Lung (tissue), 12 donors: ENCODE measurements around the gene SCNN1B. TPM values are rescaled to one million over a fixed set of nuclear protein-coding genes. Genes with fewer than 3 reads are reported as not detected.

ENCODE experiments used
- ATAC-seq: fragments of 200-7000 bp; cut with Tn5 transposase; one replicate; pipeline ENCODE4 v1.9.1; 2020; ENCODE audit warnings: moderate number of reproducible peaks; ENCODE audit not compliant: insufficient read depth, low FRiP score
- DNase-seq, 3 donors: peaks; one replicate each; pipeline ENCODE4 v3.0.0-alpha.2; 2013 to 2017
- H3K27ac ChIP-seq, 2 donors: one replicate each; pipeline ENCODE4 v1.5.1; 2013; ENCODE audit warnings: mild to moderate bottlenecking in 2 of 2, moderate library complexity in 2 of 2, control low read depth in 1 of 2, inconsistent platforms in 1 of 2, low read depth in 1 of 2, low read length in 1 of 2
- H3K27me3 ChIP-seq, 3 donors: one replicate each; pipeline ENCODE4 v1.5.1; 2013; ENCODE audit warnings: low read length in 2 of 3; ENCODE audit not compliant: control insufficient read depth in 3 of 3, insufficient read depth in 3 of 3
- H3K36me3 ChIP-seq, 4 donors: one replicate each; pipeline ENCODE4 v1.5.1; 2013; ENCODE audit warnings: low read length in 4 of 4, mild to moderate bottlenecking in 1 of 4, moderate library complexity in 1 of 4; ENCODE audit not compliant: control insufficient read depth in 4 of 4, insufficient read depth in 4 of 4
- H3K4me1 ChIP-seq, 5 donors: one replicate each; pipeline ENCODE4 v1.5.1; 2013; ENCODE audit warnings: low read length in 5 of 5, mild to moderate bottlenecking in 2 of 5, moderate library complexity in 1 of 5; ENCODE audit not compliant: control insufficient read depth in 5 of 5, insufficient read depth in 5 of 5
- H3K4me3 ChIP-seq: one replicate; pipeline ENCODE4 v1.5.1; 2013; ENCODE audit warnings: mild to moderate bottlenecking, control low read depth, moderate library complexity
- H3K9ac ChIP-seq, 2 donors: one replicate each; pipeline ENCODE4 v1.5.1; 2013; ENCODE audit warnings: low read length in 2 of 2, control low read depth in 1 of 2; ENCODE audit not compliant: insufficient read depth in 1 of 2
- H3K9me3 ChIP-seq, 4 donors: one replicate each; pipeline ENCODE4 v1.5.1; 2013; ENCODE audit warnings: low read length in 3 of 4, mild to moderate bottlenecking in 1 of 4, moderate library complexity in 1 of 4; ENCODE audit not compliant: control insufficient read depth in 4 of 4, insufficient read depth in 3 of 4
- CTCF ChIP-seq: IDR thresholded peaks from 2 replicates; pipeline ENCODE4 v1.5.1; 2012; ENCODE audit warnings: mild to moderate bottlenecking; ENCODE audit errors: control extremely low read depth, extremely low read depth
- WGBS, 2 donors: extraction: QIAGEN DNeasy Blood & Tissue Kit; methylation state at CpG; one replicate each; pipeline ENCODE4 v1.1.7; 2013; 5-methylcytosine and 5-hydroxymethylcytosine counted together
- polyA plus RNA-seq, 2 donors: library from polyadenylated mRNA; stranded (reverse); fragments of 200-250 nt; gene quantifications; one replicate each; pipeline ENCODE4 v1.2.1, GENCODE V29; 2013
- total RNA-seq, 2 donors: library from RNA; depleted of rRNA in 1 of 2; stranded (reverse); fragments of >200 nt in 1 of 2; gene quantifications; one replicate each; pipeline ENCODE4 v1.2.1, GENCODE V29; 2014 to 2021
- donor health status: control.
- donor health status: control.
- donor health status: Bipolar disorder and iron deficiency.
- donor health status: healthy.
- donor health status: DM: yes; HTN: yes; CAD: no.

The SCNN1B gene
- total and polyA plus RNA-seq, 4 donors = 16.4 to 58.7 (median 41.3) TPM

GRCh38 chr16:23373436-23374219 is 71.5 kb downstream of the SCNN1B start:
- no peak for TF ChIP-seq CTCF

GRCh38 chr16:23374721-23375510 is 72.8 kb downstream of the SCNN1B start:
- H3K36me3 ChIP-seq = no peaks in the 10 kb centered on the region
- H3K4me3 ChIP-seq = no peak overlapping the region
- no peaks in the 10 kb centered on the region for H3K9me3 ChIP-seq
- no peak overlapping the region for H3K27ac ChIP-seq
- peaks cover 0 to 3% (median 0%) of the 10 kb centered on the region in 3 donors for H3K27me3 ChIP-seq
- H3K9ac ChIP-seq = no peak overlapping the region
- no peak for TF ChIP-seq CTCF
- DNase-seq = no peak
- 77 to 87% methylated on average over 17 of the region's 17 CpGs for WGBS, 2 donors
- ATAC-seq = peak; percentile 44
- no peaks in the 10 kb centered on the region for H3K4me1 ChIP-seq

More at GRCh38 chr16:23373436-23374219, 71.5 kb downstream of the SCNN1B start:
- DNase-seq (no peak), ATAC-seq (no peak)
- no peaks in the 10 kb centered on the region for H3K36me3 ChIP-seq
- H3K4me1 ChIP-seq = no peaks in the 10 kb centered on the region
- H3K27me3 ChIP-seq = peaks cover 0 to 3% (median 0%) of the 10 kb centered on the region in 3 donors
- H3K27ac ChIP-seq = no peak overlapping the region
- H3K9ac ChIP-seq = no peak overlapping the region
- no peak overlapping the region for H3K4me3 ChIP-seq
- 85 to 90% methylated on average over 13 of the region's 13 CpGs for WGBS, 2 donors
- no peaks in the 10 kb centered on the region for H3K9me3 ChIP-seq

GRCh38 chr16:23375643-23376042 is 73.5 kb downstream of the SCNN1B start:
- Histone ChIP-seq H3K4me1 (no peaks in the 10 kb centered on the region), H3K9me3 (no peaks in the 10 kb centered on the region), H3K4me3 (no peak overlapping the region), H3K27ac (no peak overlapping the region), H3K27me3 (peaks cover 0 to 3% (median 0%) of the 10 kb centered on the region in 3 donors), H3K9ac (no peak overlapping the region), H3K36me3 (no peaks in the 10 kb centered on the region)
- 90 to 94% methylated on average over 7 of the region's 7 CpGs for WGBS, 2 donors
- DNase-seq (no peak), ATAC-seq (no peak)
- no peak for TF ChIP-seq CTCF
